Loucy (cell line): ENCODE results near the gene SLC29A3.

Source experiments
- CTCF ChIP-seq: fragments of 200-600 bp; sonication (generic); conservative IDR thresholded peaks from 2 replicates; pipeline ENCODE4 v1.5.1; 2014; ENCODE audit warnings: mild to moderate bottlenecking, antibody characterized with exemption, low read length
- EZH2phosphoT487 ChIP-seq: fragments of 200-600 bp; IDR thresholded peaks from 2 replicates; pipeline ENCODE4 v1.6.1; 2018; ENCODE audit warnings: antibody characterized with exemption, mild to moderate bottlenecking, moderate library complexity, borderline replicate concordance

DNA sequence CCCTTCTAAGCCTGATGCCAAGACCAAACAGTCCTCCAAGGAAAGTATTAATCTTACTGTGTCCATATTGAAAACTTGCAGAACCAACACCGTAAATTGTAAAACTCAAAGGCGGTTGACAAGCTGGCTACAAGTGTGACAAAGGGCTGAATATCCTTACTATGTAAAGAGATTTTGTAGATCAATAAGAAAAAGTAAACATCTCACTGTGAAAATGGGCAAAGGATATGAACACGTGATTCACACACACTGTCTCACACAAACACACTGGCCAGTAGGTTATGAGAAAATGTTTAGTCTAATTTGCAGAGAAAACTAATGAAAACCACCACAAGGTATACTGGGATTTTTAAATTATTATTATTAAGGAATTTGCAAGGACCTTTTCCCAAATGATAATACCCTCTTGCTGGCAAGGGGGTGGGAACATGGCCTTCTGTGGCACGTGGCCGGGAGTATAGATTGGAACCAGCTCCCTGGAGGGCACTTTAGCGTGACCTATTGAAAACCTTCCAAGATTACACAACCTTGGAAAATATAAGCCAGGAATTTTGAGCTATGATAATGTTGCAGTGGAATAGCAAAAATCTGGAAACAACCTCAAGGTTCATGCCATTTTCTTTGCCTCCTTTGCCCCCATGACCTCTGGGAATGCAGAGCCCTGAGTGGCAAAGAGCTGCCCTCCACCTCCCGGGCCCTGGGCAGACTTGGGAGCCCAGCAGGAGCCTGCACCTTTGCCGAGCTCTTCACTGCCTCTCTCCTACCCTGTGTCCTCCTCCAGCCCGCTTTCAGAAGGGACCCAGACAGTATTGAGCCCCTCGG lies 26.2 kb upstream of the SLC29A3 start:
- no peak for TF ChIP-seq CTCF
- TF ChIP-seq EZH2phosphoT487: no peak
